NT2/D1 (cell line): ENCODE measurements around the gene ACTR10.

ENCODE experiments used
- SUZ12 ChIP-seq: IDR thresholded peaks from 2 replicates; pipeline ENCODE4 v1.6.1; 2011; ENCODE audit not compliant: insufficient read length, insufficient read depth; ENCODE audit errors: extremely low read depth
- YY1 ChIP-seq: IDR thresholded peaks from 2 replicates; pipeline ENCODE4 v1.6.1; 2011; ENCODE audit not compliant: insufficient read length, insufficient read depth

GRCh38 chr14:58200846-58201245, 897 bp downstream of the ACTR10 start:
- no peak for TF ChIP-seq YY1
- TF ChIP-seq SUZ12: no peak
